HG03558 (cell line): Measurements from ENCODE around the gene LRRC4.

Source experiments
- ATAC-seq: cut with Tn5 transposase; IDR thresholded peaks from one replicate; pipeline ENCODE4 v1.9.1; 2021; ENCODE audit warnings: moderate number of reproducible peaks; ENCODE audit not compliant: unreplicated experiment; ENCODE audit errors: extremely low read depth

LRRC4 gene

GRCh38 chr7:128059143-128059988 is 28.1 kb upstream of the LRRC4 start:
- no peak for ATAC-seq

GRCh38 chr7:128057909-128058308 is 26.7 kb upstream of the LRRC4 start:
- no peak for ATAC-seq

- no peak for ATAC-seq
These were observed 25.7 kb upstream of the LRRC4 start for GRCh38 chr7:128056901-128057300.

GRCh38 chr7:128055637-128056036 is 24.4 kb upstream of the LRRC4 start:
- ATAC-seq: no peak

- no peak for ATAC-seq
These were observed 23.3 kb upstream of the LRRC4 start for GRCh38 chr7:128054511-128054910.

- ATAC-seq: no peak
These were observed 22.8 kb upstream of the LRRC4 start for GRCh38 chr7:128053991-128054390.

GRCh38 chr7:128053023-128053422 is 21.8 kb upstream of the LRRC4 start:
- ATAC-seq: no peak

- no peak for ATAC-seq
These were observed 21.2 kb upstream of the LRRC4 start for GRCh38 chr7:128052404-128052803.

GRCh38 chr7:128045766-128046165 is 14.5 kb upstream of the LRRC4 start:
- ATAC-seq: no peak

- ATAC-seq: no peak
These were observed 13.9 kb upstream of the LRRC4 start for GRCh38 chr7:128045158-128045557.

- no peak for ATAC-seq
These were observed 12.8 kb upstream of the LRRC4 start for GRCh38 chr7:128044064-128044463.

- no peak for ATAC-seq
These were observed 10.8 kb upstream of the LRRC4 start for GRCh38 chr7:128042012-128042411.

- no peak for ATAC-seq
These were observed 10.0 kb upstream of the LRRC4 start for GRCh38 chr7:128041203-128041602.

GRCh38 chr7:128040205-128040604 is 9.0 kb upstream of the LRRC4 start:
- no peak for ATAC-seq

GRCh38 chr7:128039544-128039953 is 8.3 kb upstream of the LRRC4 start:
- ATAC-seq: no peak

GRCh38 chr7:128037880-128038619 is 6.8 kb upstream of the LRRC4 start:
- no peak for ATAC-seq

- no peak for ATAC-seq
These were observed 5.8 kb upstream of the LRRC4 start for GRCh38 chr7:128037081-128037480.

GRCh38 chr7:128036226-128036940 is 5.1 kb upstream of the LRRC4 start:
- no peak for ATAC-seq

- ATAC-seq: no peak
These were observed 4.5 kb upstream of the LRRC4 start for GRCh38 chr7:128035712-128036111.

- ATAC-seq: no peak
These were observed 3.6 kb upstream of the LRRC4 start for GRCh38 chr7:128034825-128035224.

GRCh38 chr7:128033246-128033645 is 2.0 kb upstream of the LRRC4 start:
- ATAC-seq: no peak
